ENCODE measurements around the gene TLNRD1. TPM values are rescaled to one million over a fixed set of nuclear protein-coding genes. Genes with fewer than 3 reads are reported as not detected.

Gene TLNRD1
- total RNA-seq, 1 donor from 2014 or later, result 5.5 TPM

DNA sequence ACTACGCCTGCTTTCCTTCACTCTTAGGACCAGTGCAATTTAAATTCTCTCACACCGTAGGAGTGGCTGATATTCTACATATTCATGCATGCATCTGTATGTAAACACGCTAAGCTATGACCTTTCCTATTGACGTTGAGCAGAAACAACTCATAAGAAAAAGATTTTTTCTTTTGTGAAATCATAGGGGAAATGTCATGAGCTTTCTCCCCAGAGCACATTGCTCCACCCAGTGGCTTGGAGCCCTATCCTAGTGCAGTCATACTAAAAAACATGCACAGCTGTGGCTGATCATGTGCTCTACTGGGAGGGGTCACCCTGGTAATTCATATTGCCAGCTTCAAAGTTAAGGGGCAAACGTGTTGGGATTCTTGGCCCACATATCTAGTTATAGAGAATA lies 9.3 kb upstream of the TLNRD1 start:
- intact Hi-C loops (cut with micrococcal nuclease), result loop anchor here (10.0 kb wide), 1 partner anchor 273 kb away; no protein-coding TSS in a partner anchor
- Histone ChIP-seq H3K36me3 (no peaks in the 10 kb centered on the region), H3K27me3 (ENCODE audit: low read depth) (no peaks in the 10 kb centered on the region), H3K27ac (replicated peaks) (peak overlapping the region; percentile 94), H3K4me3 (no peak overlapping the region), H3K4me1 (peaks cover 56% of the 10 kb centered on the region), H3K9me3 (replicated peaks) (no peaks in the 10 kb centered on the region)
- DNase-seq, result peak; percentile 58
- TF ChIP-seq, protein P1, sequence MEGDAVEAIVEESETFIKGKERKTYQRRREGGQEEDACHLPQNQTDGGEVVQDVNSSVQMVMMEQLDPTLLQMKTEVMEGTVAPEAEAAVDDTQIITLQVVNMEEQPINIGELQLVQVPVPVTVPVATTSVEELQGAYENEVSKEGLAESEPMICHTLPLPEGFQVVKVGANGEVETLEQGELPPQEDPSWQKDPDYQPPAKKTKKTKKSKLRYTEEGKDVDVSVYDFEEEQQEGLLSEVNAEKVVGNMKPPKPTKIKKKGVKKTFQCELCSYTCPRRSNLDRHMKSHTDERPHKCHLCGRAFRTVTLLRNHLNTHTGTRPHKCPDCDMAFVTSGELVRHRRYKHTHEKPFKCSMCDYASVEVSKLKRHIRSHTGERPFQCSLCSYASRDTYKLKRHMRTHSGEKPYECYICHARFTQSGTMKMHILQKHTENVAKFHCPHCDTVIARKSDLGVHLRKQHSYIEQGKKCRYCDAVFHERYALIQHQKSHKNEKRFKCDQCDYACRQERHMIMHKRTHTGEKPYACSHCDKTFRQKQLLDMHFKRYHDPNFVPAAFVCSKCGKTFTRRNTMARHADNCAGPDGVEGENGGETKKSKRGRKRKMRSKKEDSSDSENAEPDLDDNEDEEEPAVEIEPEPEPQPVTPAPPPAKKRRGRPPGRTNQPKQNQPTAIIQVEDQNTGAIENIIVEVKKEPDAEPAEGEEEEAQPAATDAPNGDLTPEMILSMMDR (IDR thresholded peaks at IDR 0.05; ENCODE audit: borderline replicate concordance), result peak; percentile 23

DNA sequence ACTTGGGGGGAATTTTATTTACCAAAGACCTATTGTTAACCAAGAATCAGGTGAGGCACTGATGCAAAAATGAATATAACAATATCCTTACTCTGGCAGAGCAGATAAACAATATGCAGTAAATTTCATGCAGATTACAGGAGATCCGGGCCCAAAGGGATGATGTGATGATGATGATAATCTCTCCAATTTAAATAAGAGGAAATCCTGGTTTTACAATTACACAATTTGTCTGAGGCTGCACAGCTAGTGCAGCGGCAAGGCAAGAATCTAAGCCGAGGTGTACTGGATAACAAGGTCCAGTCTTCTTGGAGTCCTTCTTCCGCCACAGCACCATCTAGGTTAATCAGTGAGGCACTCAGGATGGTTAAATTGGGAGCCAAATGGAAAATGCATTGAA lies 8.7 kb upstream of the TLNRD1 start:
- intact Hi-C loops (cut with micrococcal nuclease), result loop anchor here (10.0 kb wide), 1 partner anchor 273 kb away; no protein-coding TSS in a partner anchor
- no peak overlapping the region for H3K4me3 ChIP-seq
- no peaks in the 10 kb centered on the region for H3K36me3 ChIP-seq
- H3K4me1 ChIP-seq, result peaks cover 50% of the 10 kb centered on the region
- TF ChIP-seq, protein P1 (IDR thresholded peaks at IDR 0.05; ENCODE audit: borderline replicate concordance), result no peak
- no peak for DNase-seq
- peak overlapping the region; percentile 94 for H3K27ac ChIP-seq (replicated peaks)
- no peaks in the 10 kb centered on the region for H3K27me3 ChIP-seq (ENCODE audit: low read depth)
- H3K9me3 ChIP-seq (replicated peaks), result no peaks in the 10 kb centered on the region

DNA sequence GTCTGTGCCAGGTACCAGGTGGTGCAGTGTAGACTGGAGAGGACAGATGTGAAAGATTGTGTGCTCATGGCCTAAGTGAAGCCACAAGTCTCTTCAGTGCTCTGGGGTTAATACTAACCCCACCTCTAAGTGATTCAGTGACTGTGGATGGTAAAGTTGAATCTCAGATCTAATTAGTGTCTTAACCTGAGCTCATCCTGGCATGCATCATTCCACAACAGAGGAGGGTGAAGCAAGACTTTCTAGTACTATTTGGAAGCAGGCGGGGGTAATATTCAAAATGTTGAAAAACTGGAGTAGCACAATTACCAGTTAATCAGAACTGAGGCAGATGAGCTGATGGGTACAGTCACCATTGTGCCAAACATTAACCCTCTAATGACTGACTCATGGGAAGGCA lies 8.3 kb upstream of the TLNRD1 start:
- Histone ChIP-seq H3K4me3 (no peak overlapping the region), H3K4me1 (peaks cover 46% of the 10 kb centered on the region), H3K9me3 (replicated peaks) (no peaks in the 10 kb centered on the region), H3K27ac (replicated peaks) (peak overlapping the region; percentile 94), H3K27me3 (ENCODE audit: low read depth) (no peaks in the 10 kb centered on the region), H3K36me3 (no peaks in the 10 kb centered on the region)
- TF ChIP-seq, protein P1 (IDR thresholded peaks at IDR 0.05; ENCODE audit: borderline replicate concordance), result no peak
- no peak for DNase-seq
- intact Hi-C loops (cut with micrococcal nuclease), result loop anchor here (10.0 kb wide), 1 partner anchor 272 kb away; no protein-coding TSS in a partner anchor

DNA sequence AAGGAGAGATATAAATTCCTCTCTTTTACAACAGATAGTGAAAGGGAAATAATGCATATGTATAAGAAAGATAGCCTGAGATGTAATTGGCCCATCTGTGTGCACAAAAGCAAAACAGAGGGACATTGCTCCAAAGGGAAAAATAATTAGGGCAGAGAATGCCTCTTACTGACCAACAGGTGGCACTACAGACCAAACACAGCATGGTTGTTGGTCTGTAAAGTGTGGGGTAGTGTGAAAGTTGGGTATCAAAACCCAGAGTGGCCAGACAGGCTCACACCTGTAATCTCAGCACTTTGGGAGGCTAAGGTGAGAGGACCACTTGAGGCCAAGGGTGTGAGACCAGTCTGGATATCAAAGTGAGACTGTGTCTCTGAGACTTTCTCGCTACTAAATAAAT lies 4.5 kb upstream of the TLNRD1 start:
- Histone ChIP-seq H3K4me3 (no peak overlapping the region), H3K36me3 (no peaks in the 10 kb centered on the region), H3K4me1 (peaks cover 33% of the 10 kb centered on the region), H3K27ac (replicated peaks) (no peak overlapping the region), H3K27me3 (ENCODE audit: low read depth) (no peaks in the 10 kb centered on the region), H3K9me3 (replicated peaks) (no peaks in the 10 kb centered on the region)
- TF ChIP-seq, protein P1 (IDR thresholded peaks at IDR 0.05; ENCODE audit: borderline replicate concordance), result peak; percentile 60
- intact Hi-C loops (cut with micrococcal nuclease), result loop anchor here (10.0 kb wide), 1 partner anchor 269 kb away; no protein-coding TSS in a partner anchor
- DNase-seq, result no peak

DNA sequence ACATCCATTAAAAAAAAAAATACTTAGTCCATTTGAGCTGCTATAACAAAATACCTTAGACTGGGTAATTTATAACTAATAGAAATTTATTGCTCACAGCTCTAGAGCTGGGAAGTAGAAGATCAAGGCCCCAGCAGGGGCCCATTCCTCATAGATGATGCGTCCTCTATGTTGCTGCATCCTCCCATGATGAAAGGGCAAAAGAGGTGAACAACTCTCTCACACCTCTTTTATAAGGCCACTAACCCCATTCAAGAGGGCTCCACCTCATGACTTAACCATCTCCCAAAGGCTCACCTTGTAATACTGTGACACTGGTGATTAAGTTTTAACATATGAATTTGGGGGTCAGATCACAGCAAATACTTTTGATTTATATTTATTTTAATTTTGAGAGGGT lies 3.0 kb upstream of the TLNRD1 start:
- TF ChIP-seq, protein P1 (IDR thresholded peaks at IDR 0.05; ENCODE audit: borderline replicate concordance), result no peak
- Histone ChIP-seq H3K4me3 (no peak overlapping the region), H3K27ac (replicated peaks) (no peak overlapping the region), H3K9me3 (replicated peaks) (no peaks in the 10 kb centered on the region), H3K27me3 (ENCODE audit: low read depth) (peaks cover 11% of the 10 kb centered on the region), H3K4me1 (peaks cover 35% of the 10 kb centered on the region), H3K36me3 (peaks cover 2% of the 10 kb centered on the region)
- DNase-seq, result no peak
- intact Hi-C loops (cut with micrococcal nuclease), result loop anchor here (10.0 kb wide), 1 partner anchor 267 kb away; no protein-coding TSS in a partner anchor

Data from left ventricle myocardium inferior (tissue), 1 donor.